A673 (cell line): ENCODE measurements around the gene COL20A1.

Source experiments
- CTCF ChIP-seq: fragments of 300-800, 200-600 bp; sonication (generic); conservative IDR thresholded peaks from 2 replicates; pipeline ENCODE4 v1.5.1; 2017; ENCODE audit warnings: low read depth, mild to moderate bottlenecking, antibody characterized with exemption, low read length, moderate library complexity, mixed read lengths
- EZH2 ChIP-seq: fragments of 200-600 bp; sonication (generic); IDR thresholded peaks from 2 replicates; pipeline ENCODE4 v1.6.1; 2017; ENCODE audit warnings: borderline replicate concordance, low read depth, mild to moderate bottlenecking, mixed read lengths, antibody characterized with exemption, low read length; ENCODE audit not compliant: poor library complexity, severe bottlenecking

GRCh38 chr20:63332488-63333240 lies 39.7 kb downstream of the COL20A1 start:
- TF ChIP-seq CTCF, result no peak
- TF ChIP-seq EZH2, result no peak
